Suprapubic skin (tissue), 4 donors: Measurements from ENCODE around the gene GRIFIN. TPM values are rescaled to one million over a fixed set of nuclear protein-coding genes. Genes with fewer than 3 reads are reported as not detected.

Experiments used
- DNase-seq, 2 donors: peaks; one replicate each; pipeline ENCODE4 v3.0.0-alpha.2; 2019; ENCODE audit warnings: low spot score in 2 of 2
- H3K27ac ChIP-seq: fragments of 200-600 bp; sonication (generic); one replicate; pipeline ENCODE4 v1.5.1; 2019
- H3K27me3 ChIP-seq: fragments of 200-600 bp; sonication (generic); one replicate; pipeline ENCODE4 v1.5.1; 2019
- H3K36me3 ChIP-seq: fragments of 200-600 bp; sonication (generic); one replicate; pipeline ENCODE4 v1.5.1; 2019
- H3K4me1 ChIP-seq: fragments of 200-600 bp; sonication (generic); one replicate; pipeline ENCODE4 v1.5.1; 2019
- H3K4me3 ChIP-seq: fragments of 200-600 bp; sonication (generic); one replicate; pipeline ENCODE4 v1.5.1; 2019; ENCODE audit warnings: mild to moderate bottlenecking
- H3K9me3 ChIP-seq: fragments of 200-600 bp; sonication (generic); one replicate; pipeline ENCODE4 v1.5.1; 2019
- CTCF ChIP-seq, 2 donors: fragments of 200-600 bp in 1 of 2; fragments of 450-650 bp in 1 of 2; sonication (generic) in 1 of 2; IDR thresholded peaks; one replicate each; pipeline ENCODE4 v1.5.1; 2016 to 2019; ENCODE audit warnings: antibody characterized with exemption in 2 of 2, mild to moderate bottlenecking in 1 of 2, moderate library complexity in 1 of 2
- EP300 ChIP-seq: sonication (generic); formaldehyde crosslinking; IDR thresholded peaks from one replicate; pipeline ENCODE4 v1.6.1; 2017; ENCODE audit warnings: antibody characterized with exemption
- POLR2A ChIP-seq, 2 donors: fragments of 450-650 bp; IDR thresholded peaks; one replicate each; pipeline ENCODE4 v1.6.1; 2017; ENCODE audit warnings: antibody characterized with exemption in 2 of 2, mild to moderate bottlenecking in 2 of 2, moderate library complexity in 2 of 2
- POLR2AphosphoS5 ChIP-seq, 3 donors: sonication (generic); formaldehyde crosslinking; IDR thresholded peaks; one replicate each; pipeline ENCODE4 v1.6.1; 2017; ENCODE audit warnings: antibody characterized with exemption in 3 of 3
- WGBS: methylation state at CpG from one replicate; pipeline ENCODE4 v1.1.5; 2018; 5-methylcytosine and 5-hydroxymethylcytosine counted together
- total RNA-seq, 4 donors: library from RNA; depleted of rRNA; stranded (reverse); fragments of >200 nt; gene quantifications; one replicate each; pipeline ENCODE4 v1.1.0, GENCODE V29; 2016

The GRIFIN gene
- total RNA-seq, 4 donors from 2014 or later: not detected

GRCh38 chr7:2465928-2466327 is 10.3 kb downstream of the GRIFIN start:
- no peaks in the 10 kb centered on the region for H3K9me3 ChIP-seq
- 86% methylated on average over 12 of the region's 12 CpGs for WGBS
- TF ChIP-seq POLR2A (IDR thresholded peaks at IDR 0.05) (no peak), POLR2AphosphoS5 (IDR thresholded peaks at IDR 0.05) (no peak), EP300 (no peak), CTCF (IDR thresholded peaks at IDR 0.05) (no peak)
- peaks cover 2% of the 10 kb centered on the region for H3K4me1 ChIP-seq
- no peaks in the 10 kb centered on the region for H3K27me3 ChIP-seq
- H3K36me3 ChIP-seq: no peaks in the 10 kb centered on the region
- no peak overlapping the region for H3K27ac ChIP-seq
- no peak for DNase-seq
- H3K4me3 ChIP-seq: no peak overlapping the region

GRCh38 chr7:2462731-2463130 is 13.5 kb downstream of the GRIFIN start:
- Histone ChIP-seq H3K36me3 (no peaks in the 10 kb centered on the region), H3K27ac (no peak overlapping the region), H3K9me3 (no peaks in the 10 kb centered on the region), H3K4me3 (no peak overlapping the region), H3K4me1 (no peaks in the 10 kb centered on the region), H3K27me3 (no peaks in the 10 kb centered on the region)
- WGBS: 91% methylated on average over 3 of the region's 3 CpGs
- no peak for DNase-seq
- TF ChIP-seq POLR2A (IDR thresholded peaks at IDR 0.05): no peak
- TF ChIP-seq POLR2AphosphoS5 (IDR thresholded peaks at IDR 0.05): no peak

- H3K4me3 ChIP-seq: no peak overlapping the region
- no peaks in the 10 kb centered on the region for H3K27me3 ChIP-seq
- no peak for DNase-seq
- WGBS: 88% methylated on average over 8 of the region's 15 CpGs
- no peaks in the 10 kb centered on the region for H3K36me3 ChIP-seq
- no peak for TF ChIP-seq EP300
- no peak for TF ChIP-seq CTCF (IDR thresholded peaks at IDR 0.05)
- no peak for TF ChIP-seq POLR2AphosphoS5 (IDR thresholded peaks at IDR 0.05)
- no peak for TF ChIP-seq POLR2A (IDR thresholded peaks at IDR 0.05)
- no peaks in the 10 kb centered on the region for H3K9me3 ChIP-seq
- H3K27ac ChIP-seq: no peak overlapping the region
- no peaks in the 10 kb centered on the region for H3K4me1 ChIP-seq
These were observed 14.8 kb downstream of the GRIFIN start for GRCh38 chr7:2461268-2462026.

GRCh38 chr7:2460641-2461040 is 15.6 kb downstream of the GRIFIN start:
- no peak for DNase-seq
- Histone ChIP-seq H3K9me3 (no peaks in the 10 kb centered on the region), H3K4me3 (no peak overlapping the region), H3K27me3 (no peaks in the 10 kb centered on the region), H3K36me3 (no peaks in the 10 kb centered on the region), H3K27ac (no peak overlapping the region), H3K4me1 (no peaks in the 10 kb centered on the region)
- 60% methylated on average over 3 of the region's 6 CpGs for WGBS
- TF ChIP-seq POLR2A (IDR thresholded peaks at IDR 0.05): no peak
- TF ChIP-seq EP300: no peak
- no peak for TF ChIP-seq POLR2AphosphoS5 (IDR thresholded peaks at IDR 0.05)
- no peak for TF ChIP-seq CTCF (IDR thresholded peaks at IDR 0.05)

GRCh38 chr7:2460188-2460587 is 16.0 kb downstream of the GRIFIN start:
- Histone ChIP-seq H3K27ac (no peak overlapping the region), H3K4me1 (no peaks in the 10 kb centered on the region), H3K36me3 (no peaks in the 10 kb centered on the region), H3K9me3 (no peaks in the 10 kb centered on the region), H3K27me3 (no peaks in the 10 kb centered on the region), H3K4me3 (no peak overlapping the region)
- 87% methylated on average over 3 of the region's 23 CpGs for WGBS
- TF ChIP-seq POLR2A (IDR thresholded peaks at IDR 0.05) (no peak), CTCF (IDR thresholded peaks at IDR 0.05) (no peak), EP300 (no peak), POLR2AphosphoS5 (IDR thresholded peaks at IDR 0.05) (no peak)
- DNase-seq: no peak
